Omental fat pad (tissue), 4 donors: Measurements from ENCODE around the gene KIRREL1. TPM values are rescaled to one million over a fixed set of nuclear protein-coding genes. Genes with fewer than 3 reads are reported as not detected.

ENCODE experiments used
- ATAC-seq: fragments of 150-250 bp; one replicate; pipeline ENCODE4 v1.9.1; 2016; ENCODE audit warnings: mild to moderate bottlenecking, moderate library complexity; ENCODE audit not compliant: low FRiP score
- DNase-seq: peaks from one replicate; pipeline ENCODE4 v3.0.0-alpha.2; 2019; ENCODE audit warnings: low spot score
- CTCF ChIP-seq, 3 donors: fragments of 450-650 bp; IDR thresholded peaks; one replicate each; pipeline ENCODE4 v1.5.1; 2016 to 2017; ENCODE audit warnings: antibody characterized with exemption in 3 of 3, mild to moderate bottlenecking in 3 of 3, moderate library complexity in 2 of 3
- total RNA-seq, 4 donors: library from RNA; depleted of rRNA; stranded (reverse); fragments of >200 nt; gene quantifications; one replicate each; pipeline ENCODE4 v1.1.0, GENCODE V29; 2016

Gene KIRREL1
- total RNA-seq, result 10 to 100 TPM; 47.2 to 81.6 (median 61.6) TPM

GRCh38 chr1:157993147-157993917, at the start of gene KIRREL1:
Gene KIRREL1 (plus strand): TSS chr1:157993645. CDS start chr1:157993677, 32 bp downstream.
- TF ChIP-seq CTCF (IDR thresholded peaks at IDR 0.05), result no peak
- ATAC-seq (peak; percentile 34), DNase-seq (no peak)

GRCh38 chr1:157944663-157945280, 48.7 kb upstream of the KIRREL1 start:
- DNase-seq (no peak), ATAC-seq (no peak)
- TF ChIP-seq CTCF (IDR thresholded peaks at IDR 0.05), result no peak

- ATAC-seq (no peak), DNase-seq (no peak)
- TF ChIP-seq CTCF (IDR thresholded peaks at IDR 0.05), result no peak
Observed at GRCh38 chr1:157948312-157949073, 45.0 kb upstream of the KIRREL1 start.

- no peak for ATAC-seq
- no peak for TF ChIP-seq CTCF (IDR thresholded peaks at IDR 0.05)
- no peak for DNase-seq
Observed at GRCh38 chr1:157949074-157949354, 44.4 kb upstream of the KIRREL1 start.

GRCh38 chr1:157951230-157951629, 42.2 kb upstream of the KIRREL1 start:
- ATAC-seq, result no peak
- no peak for TF ChIP-seq CTCF (IDR thresholded peaks at IDR 0.05)

GRCh38 chr1:157952601-157953000, 40.8 kb upstream of the KIRREL1 start:
- ATAC-seq, result no peak
- DNase-seq, result no peak
- no peak for TF ChIP-seq CTCF (IDR thresholded peaks at IDR 0.05)

More at GRCh38 chr1:157951230-157951629, 42.2 kb upstream of the KIRREL1 start:
- DNase-seq, result no peak
